HCT116 (cell line): Measurements from ENCODE around the gene PLCD3. TPM values are rescaled to one million over a fixed set of nuclear protein-coding genes. Genes with fewer than 3 reads are reported as not detected.
A peak's percentile ranks its signal among the peaks of the same experiment; 100 is the strongest.

Source experiments
- ATAC-seq: fragments of 200-7000 bp; cut with Tn5 transposase; 2 replicates; pipeline ENCODE4 v1.9.1; 2020; ENCODE audit warnings: mild to moderate bottlenecking, moderate library complexity
- BruUV-seq: library from RNA; stranded (reverse); fragments of 400-500 nt; replicated peaks from 2 replicates; lab custom pipeline; 2021; lab: Mats Ljungman, UMichigan
- CTCF ChIA-PET: fragments of 300-600 bp; sonication (Branson Sonifier 250); formaldehyde crosslinking; loops from one replicate; lab custom pipeline; 2021; ENCODE audit warnings: antibody characterized with exemption; lab: Charles Lee
- POLR2A ChIA-PET: fragments of 300-600, 350-600 bp; sonication (Branson Sonifier 250); formaldehyde crosslinking; loops from one replicate; lab custom pipeline; 2021; ENCODE audit warnings: antibody characterized with exemption; lab: Charles Lee
- RAD21 ChIA-PET, 2 experiments: fragments of 300-600 bp; sonication (Branson Sonifier 250); formaldehyde crosslinking; loops; one replicate each; lab custom pipeline; 2023; ENCODE audit warnings: low total read pairs in 2 of 2; ENCODE audit not compliant: uncharacterized antibody in 2 of 2, unreplicated experiment in 2 of 2, low non-redundant PET in 1 of 2; lab: Charles Lee
- DNase-seq: peaks from one replicate; pipeline ENCODE4 v3.0.0-alpha.2; 2010; ENCODE audit warnings: low read depth, low spot score
- H2AFZ ChIP-seq: fragments of 200-600 bp; shearing (Covaris generic), sonication (generic); 2 replicates; pipeline ENCODE4 v1.6.1; 2017; ENCODE audit warnings: low read depth, mixed run types, mixed read lengths, antibody characterized with exemption, low read length; ENCODE audit not compliant: poor library complexity, severe bottlenecking
- H3K27ac ChIP-seq: 2 replicates; pipeline ENCODE4 v1.5.1; 2012; ENCODE audit warnings: low read depth, low read length
- H3K27me3 ChIP-seq: fragments of 200-600 bp; sonication (generic); 2 replicates; pipeline ENCODE4 v1.6.1; 2016; ENCODE audit warnings: mixed run types, low read length, mixed read lengths; ENCODE audit not compliant: insufficient read depth
- H3K36me3 ChIP-seq, 2 experiments: fragments of 200-500 bp in 1 of 2; fragments of 200-600 bp in 1 of 2; sonication (Bioruptor generic) in 1 of 2; sonication (generic) in 1 of 2; 2 replicates each; pipeline versions ENCODE4 v1.5.1 to v1.6.1; 2014 to 2016; ENCODE audit warnings: low read length in 2 of 2, inconsistent platforms in 1 of 2, mixed read lengths in 1 of 2, mixed run types in 1 of 2; ENCODE audit not compliant: insufficient read depth in 2 of 2, control insufficient read depth in 1 of 2
- H3K4me1 ChIP-seq, 2 experiments: fragments of 200-600 bp in 1 of 2; sonication (generic) in 1 of 2; 2 replicates each; pipeline versions ENCODE4 v1.5.1 to v1.6.1; 2012 to 2017; ENCODE audit warnings: low read length in 2 of 2, inconsistent platforms in 1 of 2, mild to moderate bottlenecking in 1 of 2, mixed read lengths in 1 of 2, mixed run types in 1 of 2, moderate library complexity in 1 of 2; ENCODE audit not compliant: insufficient read depth in 2 of 2, control insufficient read depth in 1 of 2
- H3K4me2 ChIP-seq: fragments of 200-600 bp; sonication (generic); 2 replicates; pipeline ENCODE4 v1.6.1; 2017; ENCODE audit warnings: mixed run types, low read length, mixed read lengths
- H3K4me3 ChIP-seq, 2 experiments: fragments of 200-600 bp in 1 of 2; sonication (generic) in 1 of 2; replicated peaks in 1 of 2; 2 replicates each; pipeline ENCODE4 v1.5.1; 2011 to 2016; ENCODE audit warnings: low read length in 2 of 2, control low read depth in 1 of 2, low read depth in 1 of 2, mild to moderate bottlenecking in 1 of 2, mixed read lengths in 1 of 2, mixed run types in 1 of 2
- H3K79me2 ChIP-seq: fragments of 200-600 bp; sonication (generic); 2 replicates; pipeline ENCODE4 v1.6.1; 2017; ENCODE audit warnings: mild to moderate bottlenecking, mixed run types, low read length, moderate library complexity, mixed read lengths; ENCODE audit not compliant: insufficient read depth
- H3K9ac ChIP-seq: fragments of 200-600 bp; sonication (generic); 2 replicates; pipeline ENCODE4 v1.6.1; 2016; ENCODE audit warnings: low read length, mixed read lengths
- H3K9me2 ChIP-seq: fragments of 200-600 bp; sonication (generic), shearing (Covaris generic); 2 replicates; pipeline ENCODE4 v1.6.1; 2017; ENCODE audit warnings: mixed run types, mild to moderate bottlenecking, moderate library complexity; ENCODE audit not compliant: insufficient read depth
- H3K9me3 ChIP-seq, 2 experiments: fragments of 200-500 bp in 1 of 2; fragments of 200-600 bp in 1 of 2; sonication (Bioruptor generic) in 1 of 2; sonication (generic) in 1 of 2; 2 replicates each; pipeline ENCODE4 v1.6.1; 2014 to 2017; ENCODE audit warnings: low read length in 2 of 2, mixed read lengths in 2 of 2, inconsistent platforms in 1 of 2, low read depth in 1 of 2, mild to moderate bottlenecking in 1 of 2, mixed run types in 1 of 2, moderate library complexity in 1 of 2; ENCODE audit not compliant: control insufficient read depth in 1 of 2, insufficient read depth in 1 of 2
- H4K20me1 ChIP-seq: fragments of 200-600 bp; sonication (generic), shearing (Covaris generic); 2 replicates; pipeline ENCODE4 v1.6.1; 2017; ENCODE audit warnings: mixed run types, mild to moderate bottlenecking, moderate library complexity; ENCODE audit not compliant: insufficient read depth
- ATF3 ChIP-seq: IDR thresholded peaks from 2 replicates; pipeline ENCODE4 v1.6.1; 2012
- CBX3 ChIP-seq: IDR thresholded peaks from 2 replicates; pipeline ENCODE4 v1.6.1; 2012; ENCODE audit warnings: low read depth
- CEBPB ChIP-seq: IDR thresholded peaks from 2 replicates; pipeline ENCODE4 v1.6.1; 2012; ENCODE audit warnings: low read depth
- CTCF ChIP-seq, 3 experiments: fragments of 200-600 bp in 1 of 3; sonication (generic) in 1 of 3; IDR thresholded peaks in 2 of 3; conservative IDR thresholded peaks in 1 of 3; 2 replicates each; pipeline ENCODE4 v1.5.1; 2012 to 2017; ENCODE audit warnings: low read depth in 2 of 3, low read length in 2 of 3, antibody characterized with exemption in 1 of 3, borderline replicate concordance in 1 of 3, control low read depth in 1 of 3, mild to moderate bottlenecking in 1 of 3, mixed read lengths in 1 of 3, mixed run types in 1 of 3, moderate library complexity in 1 of 3; ENCODE audit not compliant: insufficient read depth in 1 of 3
- EGR1 ChIP-seq: IDR thresholded peaks from 2 replicates; pipeline ENCODE4 v1.6.1; 2012; ENCODE audit warnings: low read depth
- ELF1 ChIP-seq: IDR thresholded peaks from 2 replicates; pipeline ENCODE4 v1.6.1; 2012; ENCODE audit warnings: low read depth, borderline replicate concordance
- EZH2 ChIP-seq: fragments of 200-600 bp; sonication (generic); IDR thresholded peaks from 2 replicates; pipeline ENCODE4 v1.6.1; 2017; ENCODE audit warnings: antibody characterized with exemption, mixed run types
- MAX ChIP-seq: IDR thresholded peaks from 2 replicates; pipeline ENCODE4 v1.6.1; 2012
- POLR2A ChIP-seq: IDR thresholded peaks from 2 replicates; pipeline ENCODE4 v1.7.0; 2011; ENCODE audit warnings: borderline replicate concordance; ENCODE audit not compliant: insufficient read depth, insufficient read length; ENCODE audit errors: extremely low read depth
- POLR2AphosphoS5 ChIP-seq: IDR thresholded peaks from 2 replicates; pipeline ENCODE4 v1.6.1; 2011; ENCODE audit warnings: mild to moderate bottlenecking, low read depth, low read length, moderate library complexity
- RAD21 ChIP-seq: IDR thresholded peaks from 2 replicates; pipeline ENCODE4 v1.6.1; 2012; ENCODE audit warnings: low read depth, mild to moderate bottlenecking
- SIN3A ChIP-seq: IDR thresholded peaks from 2 replicates; pipeline ENCODE4 v1.6.1; 2012; ENCODE audit warnings: low read depth
- SP1 ChIP-seq: IDR thresholded peaks from 2 replicates; pipeline ENCODE4 v1.6.1; 2012; ENCODE audit warnings: low read depth
- SRF ChIP-seq: IDR thresholded peaks from 2 replicates; pipeline ENCODE4 v1.6.1; 2012; ENCODE audit warnings: low read depth
- YY1 ChIP-seq: IDR thresholded peaks from 2 replicates; pipeline ENCODE4 v1.6.1; 2011; ENCODE audit warnings: low read length, low read depth, moderate library complexity, mild to moderate bottlenecking; ENCODE audit not compliant: insufficient replicate concordance; ENCODE audit errors: extremely low read depth
- ZFX ChIP-seq: fragments of 450-650 bp; IDR thresholded peaks from 2 replicates; pipeline ENCODE4 v1.6.1; 2017
- ZNF274 ChIP-seq: fragments of 200-500 bp; sonication (Bioruptor generic); IDR thresholded peaks from 2 replicates; pipeline ENCODE4 v1.6.1; 2014; ENCODE audit warnings: mild to moderate bottlenecking, low read depth, low read length, inconsistent platforms
- intact Hi-C: fragments of 100-400 bp; cut with micrococcal nuclease; formaldehyde crosslinking; loops from 2 replicates; pipeline ENCODE4 v1.10.0; 2022
- total RNA-seq: library from RNA; stranded (reverse); gene quantifications from one replicate; pipeline ENCODE4 v1.2.1, GENCODE V29; 2021; ENCODE audit not compliant: unreplicated experiment

PLCD3 gene
- total RNA-seq, 1 experiment from 2014 or later, result 197 TPM

GRCh38 chr17:45136846-45137560 lies 4.7 kb upstream of the PLCD3 start (continued):
- no peak for TF ChIP-seq ATF3
- no peak for TF ChIP-seq YY1
- TF ChIP-seq CBX3, result no peak
- no peak for TF ChIP-seq ZFX
- no peak for TF ChIP-seq POLR2AphosphoS5
- no peak for TF ChIP-seq SIN3A
- no peak for TF ChIP-seq EZH2
- TF ChIP-seq, all 23 proteins: peak for 0

- Histone ChIP-seq H3K4me2 (peak overlapping the region; percentile 78), H3K4me3 (peak overlapping the region; percentile 41 to 50), H4K20me1 (no peaks in the 10 kb centered on the region), H3K27ac (peak overlapping the region; percentile 38; the same call in 1 of the 2 replicates), H3K4me1 (peaks cover 8 to 30% of the 10 kb centered on the region in 2 experiments), H3K79me2 (peaks cover 9% of the 10 kb centered on the region), H3K9me3 (no peaks in the 10 kb centered on the region), H3K9me2 (no peaks in the 10 kb centered on the region), H3K9ac (peak overlapping the region; percentile 48), H3K27me3 (no peaks in the 10 kb centered on the region), H3K36me3 (no peaks in the 10 kb centered on the region), H2AFZ (no peak overlapping the region)
- no peak for DNase-seq
- no peak for ATAC-seq
- POLR2A ChIA-PET, result interaction anchor here (0.9 to 2.3 kb wide), 8 partner anchors 10 to 168 kb away, joined by 3 to 32 read pairs (median 4); partner anchors contain the start of genes C1QL1 and HEXIM1
- no TSS peak for BruUV-seq
- RAD21 ChIA-PET, result interaction anchor here (0.7 to 2.1 kb wide), 10 partner anchors 13 to 218 kb away, joined by 3 to 25 read pairs (median 4); no protein-coding TSS in a partner anchor
- intact Hi-C loops, result loop anchor here (1.0 to 10.0 kb wide), 4 partner anchors 61 to 361 kb away; no protein-coding TSS in a partner anchor
- CTCF ChIA-PET, result interaction anchor here (0.6 to 3.5 kb wide), 61 partner anchors 9 to 365 kb away, joined by 3 to 157 read pairs (median 5); partner anchors contain the start of genes C1QL1, DCAKD, HEXIM1 and HEXIM2
- TF ChIP-seq SIN3A (no peak), POLR2AphosphoS5 (no peak), RAD21 (no peak), CTCF (IDR thresholded peaks at IDR 0.05 in 2 of 3, conservative IDR thresholded peaks at IDR 0.05 in 1 of 3; ENCODE audit: borderline replicate concordance in 1 of 3, insufficient read depth in 1 of 3, low read depth in 2 of 3, low read length in 2 of 3) (no peak), POLR2A (no peak), CBX3 (no peak), ELF1 (no peak), CEBPB (no peak), YY1 (no peak), SP1 (no peak), EGR1 (no peak), MAX (no peak; the same call in 1 of the 2 replicates), SRF (no peak), ZNF274 (no peak), ZFX (no peak)
Measured at GRCh38 chr17:45135978-45136791, 3.9 kb upstream of the PLCD3 start.
